Fibroblast of skin of left quadriceps (primary cell): ENCODE data around the gene CCDC81.
"Not testable (repeated sequence)": the region's sequence is repeated elsewhere in the genome, so short reads cannot be mapped to it uniquely, and the experiment has no call there.

Source experiments
- DNase-seq, 2 experiments: peaks; one replicate each; pipeline ENCODE4 v3.0.0-alpha.2; 2013; ENCODE audit warnings: low read depth in 2 of 2

Gene CCDC81

DNA sequence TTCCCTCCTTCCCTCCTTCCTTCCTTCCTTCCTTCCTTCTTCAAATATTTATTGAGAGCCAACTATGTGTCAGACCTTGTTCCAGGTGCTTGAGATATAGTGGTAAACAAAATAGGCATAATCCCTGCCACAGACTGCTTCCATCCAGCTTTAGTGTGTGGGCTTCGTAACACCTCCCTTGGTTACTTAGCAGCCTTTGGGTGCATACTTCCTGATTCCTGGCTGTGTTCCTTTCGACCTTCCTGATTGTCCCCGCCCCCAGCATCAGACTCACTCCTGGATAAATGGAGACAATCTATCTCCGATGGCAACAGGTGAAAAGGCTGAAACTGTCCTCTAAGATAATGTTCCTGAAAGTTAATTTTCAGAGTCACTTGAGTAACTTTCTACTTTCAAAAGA lies 13.5 kb downstream of the CCDC81 start:
- DNase-seq: no peak

DNA sequence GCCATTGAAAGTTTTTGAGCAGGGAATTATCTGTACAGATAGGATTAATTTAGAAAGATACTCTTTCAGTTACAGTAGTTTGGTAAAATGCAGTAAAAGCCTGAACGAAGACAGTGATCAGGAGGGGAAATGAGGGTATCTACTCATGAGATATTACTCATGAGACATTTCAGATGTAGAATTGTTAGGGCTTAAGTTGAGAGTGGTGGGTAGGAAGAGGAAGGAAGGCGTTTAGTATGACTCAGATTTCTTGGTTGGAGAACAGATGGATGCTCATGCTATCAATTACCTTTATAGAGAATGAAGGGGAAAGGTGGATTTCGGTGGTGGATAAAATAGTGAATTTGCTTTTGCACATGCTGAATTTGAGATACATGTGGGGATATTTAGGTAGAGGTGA lies 15.8 kb downstream of the CCDC81 start:
- no peak for DNase-seq

DNA sequence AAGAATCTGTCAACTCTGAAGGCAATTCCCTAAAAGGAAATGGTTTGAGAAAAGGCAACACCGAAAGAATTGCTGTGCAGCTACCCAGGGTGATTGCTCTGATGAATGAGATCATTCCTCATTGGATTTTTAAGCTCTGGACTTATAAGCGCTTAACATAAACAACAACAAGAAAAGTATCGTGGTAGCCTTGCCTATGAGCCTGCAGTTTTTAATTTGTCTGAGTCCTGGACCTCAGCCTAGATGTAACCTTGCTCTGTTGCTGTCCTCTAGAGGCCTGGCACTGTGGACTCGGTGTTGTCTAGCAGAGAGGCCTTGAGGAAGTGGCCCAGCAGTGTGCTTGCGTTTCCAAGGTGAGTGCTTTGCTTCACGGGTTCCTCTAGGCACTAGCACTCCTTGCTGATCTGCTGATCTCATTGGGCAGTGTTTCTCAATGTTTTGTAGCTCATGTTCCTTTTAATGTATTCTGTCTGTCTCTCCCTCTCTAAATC lies 20.4 kb downstream of the CCDC81 start:
- no peak for DNase-seq

DNA sequence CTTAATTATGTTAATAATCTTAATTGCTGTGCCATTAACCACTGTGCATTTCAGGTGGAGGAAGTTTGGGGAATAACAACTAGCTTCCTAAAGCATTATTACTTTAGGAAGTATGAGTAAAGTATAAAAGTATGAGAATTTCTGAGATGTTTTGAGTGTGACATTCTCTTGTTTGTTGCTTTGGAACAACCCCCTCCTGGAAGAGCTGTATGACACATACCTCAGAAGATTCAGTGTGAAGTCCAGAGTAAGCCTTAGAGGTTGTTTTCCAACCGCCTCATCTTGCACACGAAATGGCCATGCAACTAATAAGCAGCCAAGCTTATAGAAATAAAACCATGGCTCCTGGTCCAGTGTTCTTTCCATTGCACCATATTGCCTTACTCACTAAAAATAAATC lies 21.7 kb downstream of the CCDC81 start:
- DNase-seq: peak; percentile 22 to 29

DNA sequence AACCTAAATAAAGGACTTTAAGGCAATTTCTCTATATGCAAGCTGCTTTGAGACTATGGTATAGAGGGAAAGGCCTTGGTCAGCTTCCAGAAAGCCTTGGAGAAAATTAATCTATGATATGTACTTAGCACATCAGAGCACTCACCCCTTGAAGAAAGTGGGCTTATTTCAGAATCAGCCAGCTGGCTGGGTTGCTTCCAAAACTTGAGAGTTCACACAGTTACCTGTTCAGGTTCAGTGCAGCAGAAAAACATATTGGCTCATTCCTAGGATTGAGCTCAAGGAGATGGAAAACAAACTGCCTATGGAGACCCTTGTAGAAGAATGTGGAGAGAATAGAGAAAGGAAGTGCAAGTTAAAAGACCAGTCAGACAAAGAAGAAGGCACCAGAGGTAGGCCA lies 22.7 kb downstream of the CCDC81 start:
- DNase-seq: no peak

DNA sequence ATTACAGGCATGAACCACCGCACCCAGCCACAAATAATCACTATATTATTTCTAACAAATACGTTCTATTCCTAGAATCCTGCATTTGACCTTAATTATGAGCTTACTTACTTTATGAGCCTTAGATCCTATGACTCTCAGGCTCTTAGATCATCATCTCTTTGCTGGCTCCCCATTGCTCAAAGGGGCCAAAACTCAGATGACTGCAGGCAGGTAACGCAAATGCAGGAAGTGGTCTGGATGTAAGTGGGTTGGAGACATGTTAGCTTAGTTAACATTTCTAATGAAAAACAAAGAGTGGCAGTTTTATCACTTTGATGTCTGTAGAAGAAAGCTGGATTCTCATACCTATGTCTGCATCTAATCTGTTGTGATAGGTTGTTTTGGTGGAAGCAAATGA lies 23.4 kb downstream of the CCDC81 start:
- DNase-seq: no peak

DNA sequence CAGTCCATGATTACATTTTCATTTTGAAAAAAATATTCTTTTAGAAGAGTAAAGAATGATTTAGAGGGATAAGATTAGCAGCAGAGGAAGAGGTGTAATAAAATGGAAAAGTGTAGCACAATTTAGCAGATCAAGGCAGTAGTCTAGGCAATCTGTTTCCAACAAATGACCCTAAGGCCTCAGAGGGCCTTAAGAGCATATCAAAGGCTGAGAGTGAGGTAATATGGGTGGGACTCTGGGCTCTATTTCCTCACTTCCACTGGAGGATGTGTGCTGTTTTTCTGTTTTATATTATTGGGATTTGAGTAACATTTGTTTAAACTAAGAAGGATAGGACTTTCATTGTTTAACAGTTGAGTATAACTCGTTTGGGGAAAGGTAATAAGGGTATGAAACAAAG lies 28.8 kb downstream of the CCDC81 start:
- DNase-seq: no peak

DNA sequence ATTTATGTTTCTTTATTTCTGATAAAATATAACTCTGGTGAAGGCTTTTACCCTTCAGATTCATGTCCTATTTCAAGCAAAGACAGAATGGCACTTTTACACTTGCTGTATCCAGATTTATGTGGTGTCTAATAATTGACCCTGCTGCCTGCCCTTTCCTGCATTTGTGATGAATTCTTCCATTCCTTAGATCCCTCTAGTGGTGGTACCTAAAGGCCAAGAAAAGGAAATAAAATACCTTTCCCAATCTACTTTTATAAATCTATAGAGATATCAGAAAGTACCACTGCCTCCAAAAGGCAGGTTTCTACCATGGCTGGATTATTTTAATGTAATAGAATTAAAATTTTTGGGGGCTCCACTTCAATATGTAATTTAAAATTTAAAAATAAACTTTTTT lies 34.2 kb downstream of the CCDC81 start:
- no peak for DNase-seq

DNA sequence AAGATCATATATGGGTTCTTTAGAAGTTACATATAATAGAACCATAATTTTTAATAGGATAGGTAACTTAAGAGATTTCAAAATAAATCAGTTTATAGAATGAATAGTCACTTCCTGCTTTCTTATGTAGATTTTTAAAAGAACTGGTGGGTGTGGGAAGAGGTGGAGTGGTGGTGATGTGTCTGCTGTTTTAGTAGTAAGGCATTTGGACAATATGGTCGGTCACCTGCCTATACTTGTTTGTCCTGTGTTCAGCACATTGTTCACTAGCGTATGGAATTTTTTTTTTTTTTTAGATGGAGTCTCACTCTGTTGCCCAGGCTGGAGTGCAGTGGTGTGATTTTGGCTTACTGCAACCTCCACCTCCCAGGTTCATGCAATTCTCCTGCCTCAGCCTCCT lies 39.3 kb downstream of the CCDC81 start:
- no peak for DNase-seq

DNA sequence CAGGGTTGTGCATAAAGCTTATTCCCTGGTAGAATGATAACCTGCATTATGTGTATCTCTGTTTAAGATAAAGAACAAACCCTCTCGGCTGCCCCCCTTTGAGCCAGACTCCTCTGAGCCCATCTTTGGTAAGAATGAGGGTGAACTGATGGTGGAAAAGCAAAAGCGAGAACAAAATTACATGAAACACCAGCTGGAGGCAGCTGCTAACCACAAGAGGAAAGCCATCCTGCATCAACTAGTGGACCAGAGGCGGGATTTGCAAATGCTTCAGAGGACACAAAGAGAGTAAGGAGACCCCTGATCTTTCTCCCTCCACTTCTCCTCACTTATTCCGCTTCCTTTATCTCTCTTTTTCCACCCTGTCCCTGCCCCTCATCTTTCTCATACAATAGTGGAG lies 40.3 kb downstream of the CCDC81 start:
- DNase-seq: no peak

DNA sequence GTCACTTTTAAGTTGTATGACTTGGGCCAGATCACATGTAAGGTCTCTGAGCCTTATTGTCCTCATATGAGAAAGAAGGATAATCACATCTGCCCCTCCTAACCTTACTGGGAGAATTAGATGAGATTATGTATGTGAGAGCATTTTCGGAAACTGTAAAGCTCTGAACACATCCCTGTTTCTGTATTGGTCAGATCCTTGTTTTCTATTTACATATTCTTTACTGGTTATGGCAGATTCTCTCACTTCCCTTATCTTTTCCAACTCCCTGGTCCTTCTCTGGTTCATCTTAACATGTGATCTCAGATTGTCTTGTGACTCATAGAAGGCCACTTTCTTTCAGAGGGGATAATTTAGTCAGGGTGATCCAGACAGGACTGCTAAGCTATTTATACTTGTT lies 41.8 kb downstream of the CCDC81 start:
- DNase-seq: no peak

DNA sequence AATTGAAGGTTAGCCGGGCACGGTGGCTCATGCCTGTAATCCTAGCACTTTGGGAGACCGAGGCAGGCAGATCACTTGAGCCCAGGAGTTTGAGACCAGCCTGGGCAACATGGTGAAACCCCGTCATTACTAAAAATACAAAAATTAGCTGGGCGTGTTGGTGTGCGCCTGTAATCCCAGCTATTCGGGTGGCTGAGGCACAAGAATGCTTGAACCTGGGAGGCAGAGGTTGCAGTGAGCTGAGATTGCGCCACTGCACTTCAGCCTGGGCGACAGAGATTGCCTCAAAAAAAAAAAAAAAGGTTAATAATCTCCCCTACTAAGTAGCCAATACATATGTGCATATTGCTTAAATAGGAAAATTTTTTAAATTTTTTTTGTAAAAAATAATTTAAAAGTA lies 42.3 kb downstream of the CCDC81 start:
- not testable (repeated sequence) for DNase-seq

DNA sequence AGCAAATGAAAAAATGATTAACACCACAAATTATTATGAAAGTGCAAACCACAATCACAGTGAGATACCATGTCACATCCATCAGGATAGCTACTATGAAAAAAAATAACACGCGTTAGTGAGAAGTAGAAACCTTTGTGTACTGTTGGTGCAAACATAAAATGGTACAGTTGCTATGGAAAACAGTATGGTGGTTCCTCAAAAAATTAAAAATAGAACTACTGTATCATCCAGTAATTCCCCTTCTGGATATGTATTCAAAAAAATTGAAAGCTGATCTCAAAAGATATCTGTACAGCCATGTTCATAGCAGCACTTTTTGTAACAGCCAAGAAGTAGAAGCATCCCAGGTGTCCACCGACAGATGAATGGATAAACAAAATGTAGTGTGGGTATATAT lies 43.4 kb downstream of the CCDC81 start:
- DNase-seq: no peak

DNA sequence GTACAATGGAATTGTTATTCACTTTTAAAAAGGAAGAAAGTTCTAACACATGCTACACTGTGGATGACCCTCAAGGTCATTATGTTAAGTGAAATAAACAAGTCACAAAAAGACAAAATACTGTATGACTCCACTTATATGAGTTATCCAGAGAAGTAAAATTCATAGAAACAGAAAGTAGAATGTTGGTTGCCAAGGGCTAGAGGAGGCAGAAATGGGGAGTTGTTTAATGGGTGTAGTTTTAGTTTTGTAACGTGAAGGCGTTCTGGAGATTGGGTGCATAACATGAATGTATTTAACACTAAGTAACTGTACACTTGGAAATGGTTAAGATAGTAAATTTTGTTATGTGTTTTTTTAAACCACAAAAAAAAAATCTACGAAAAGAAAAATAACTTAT lies 43.8 kb downstream of the CCDC81 start:
- DNase-seq: no peak

DNA sequence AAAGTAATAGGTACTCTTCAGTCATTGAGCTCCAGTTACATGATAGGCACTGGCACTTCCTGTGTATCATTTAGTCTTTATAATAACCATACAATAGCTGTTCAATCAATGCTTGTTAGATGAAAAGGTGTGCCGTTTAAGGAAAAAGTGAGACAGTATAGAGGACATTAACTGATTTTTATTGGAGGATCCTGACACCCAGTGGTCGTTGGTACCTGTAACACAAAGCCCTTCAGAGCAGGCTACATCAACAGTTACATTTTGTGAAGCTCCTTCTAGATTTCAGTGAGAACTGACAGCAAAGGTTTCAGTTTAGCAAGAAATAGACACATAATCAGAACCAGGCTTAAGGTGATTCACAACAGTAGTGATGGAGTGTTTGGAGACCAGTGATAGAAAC lies 44.2 kb downstream of the CCDC81 start:
- no peak for DNase-seq

DNA sequence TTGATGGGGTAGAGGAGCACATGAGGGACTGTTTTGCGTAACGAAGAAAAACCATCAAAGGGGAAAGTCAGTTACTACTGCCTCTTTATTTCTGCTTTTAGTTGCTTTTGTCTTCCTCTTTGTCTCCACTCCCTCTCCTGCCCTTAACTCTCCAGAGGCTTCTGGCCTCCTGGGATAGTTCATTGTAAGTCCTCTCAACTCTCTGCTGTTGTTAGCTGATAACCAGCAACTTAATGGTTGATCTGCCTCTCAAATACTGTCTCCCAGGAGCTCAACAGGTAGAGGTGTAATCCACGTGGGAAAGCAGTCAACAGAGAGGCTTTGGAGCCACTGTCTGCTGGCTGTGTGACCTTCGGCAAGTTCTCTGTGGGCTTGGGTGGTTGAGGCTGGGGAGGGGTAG lies 47.3 kb downstream of the CCDC81 start:
- DNase-seq: no peak

DNA sequence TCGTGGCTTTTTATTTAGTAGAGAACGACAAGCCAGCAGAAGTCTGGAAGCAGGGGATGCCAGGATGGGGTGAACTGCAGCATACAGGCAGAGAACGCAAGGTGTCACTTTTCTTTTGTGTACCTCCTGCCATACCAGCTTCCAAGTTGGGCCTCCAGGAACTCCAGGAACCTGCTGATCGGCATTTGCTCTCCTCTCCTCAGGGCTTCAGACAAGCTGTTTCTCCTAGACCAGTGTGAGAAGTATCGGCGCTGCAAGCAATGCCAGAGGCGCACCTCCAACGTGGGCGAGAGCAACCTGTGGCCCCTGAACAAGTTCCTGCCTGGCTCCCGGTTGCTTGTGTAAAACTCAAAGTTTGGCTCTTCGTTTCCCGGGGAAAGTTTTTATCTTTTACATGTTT lies 47.7 kb downstream of the CCDC81 start:
- no peak for DNase-seq

DNA sequence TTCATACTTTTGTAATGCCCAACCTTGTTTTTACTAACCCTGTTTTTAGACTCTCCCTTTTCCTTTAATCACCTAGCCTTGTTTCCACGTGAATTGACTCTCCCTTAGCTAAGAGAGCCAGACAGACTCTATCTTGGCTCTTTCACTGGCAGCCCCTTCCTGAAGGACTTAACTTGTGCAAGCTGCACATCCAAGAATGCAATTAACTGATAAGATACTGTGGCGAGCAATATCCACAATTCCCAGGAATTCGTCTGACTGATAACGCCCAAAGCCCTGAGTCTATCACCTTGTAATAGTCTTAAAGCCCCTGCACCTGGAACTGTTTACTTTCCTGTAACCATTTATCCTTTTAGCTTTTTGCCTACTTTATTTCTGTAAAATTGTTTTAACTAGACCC lies 48.8 kb downstream of the CCDC81 start:
- not testable (repeated sequence) for DNase-seq

DNA sequence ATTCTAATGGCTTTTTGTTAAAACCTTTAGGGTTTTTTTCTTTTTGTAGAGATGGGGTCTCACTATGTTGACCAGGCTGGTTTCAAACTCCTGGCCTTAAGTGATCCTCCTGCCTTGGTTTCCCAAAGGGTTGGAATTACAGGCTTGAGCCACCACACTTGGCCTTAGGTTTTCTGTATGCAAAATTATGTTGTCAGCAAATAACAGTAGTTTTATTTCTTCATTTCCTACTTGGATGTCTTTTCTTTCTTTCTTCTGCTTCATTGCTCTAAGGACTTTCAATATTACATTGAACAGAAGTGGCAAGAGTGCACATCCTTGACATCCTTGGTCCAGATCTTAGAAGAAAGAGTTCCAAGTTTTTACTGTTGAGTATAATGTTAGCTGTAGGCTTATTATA lies 52.8 kb downstream of the CCDC81 start:
- no peak for DNase-seq

DNA sequence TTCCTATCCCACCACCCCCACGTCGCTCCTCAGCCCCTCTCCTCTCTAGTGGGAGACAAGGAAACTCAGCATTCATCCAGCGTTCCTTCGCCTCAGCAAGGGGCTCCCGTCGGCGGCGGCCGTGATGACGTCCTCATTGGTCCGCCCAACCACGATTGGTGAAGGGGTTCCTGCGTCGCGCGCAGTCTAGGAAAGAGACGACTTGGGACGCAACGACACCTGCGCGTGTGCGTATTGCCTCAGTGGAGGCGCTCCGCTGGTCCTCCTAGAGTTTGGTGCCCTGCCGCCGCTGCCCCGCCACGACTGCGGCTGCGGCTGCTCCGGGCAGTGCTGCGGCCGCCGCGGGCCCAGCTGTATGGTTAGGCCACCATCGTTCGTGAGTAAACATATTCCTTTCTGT lies 56.6 kb downstream of the CCDC81 start:
- DNase-seq: no peak

DNA sequence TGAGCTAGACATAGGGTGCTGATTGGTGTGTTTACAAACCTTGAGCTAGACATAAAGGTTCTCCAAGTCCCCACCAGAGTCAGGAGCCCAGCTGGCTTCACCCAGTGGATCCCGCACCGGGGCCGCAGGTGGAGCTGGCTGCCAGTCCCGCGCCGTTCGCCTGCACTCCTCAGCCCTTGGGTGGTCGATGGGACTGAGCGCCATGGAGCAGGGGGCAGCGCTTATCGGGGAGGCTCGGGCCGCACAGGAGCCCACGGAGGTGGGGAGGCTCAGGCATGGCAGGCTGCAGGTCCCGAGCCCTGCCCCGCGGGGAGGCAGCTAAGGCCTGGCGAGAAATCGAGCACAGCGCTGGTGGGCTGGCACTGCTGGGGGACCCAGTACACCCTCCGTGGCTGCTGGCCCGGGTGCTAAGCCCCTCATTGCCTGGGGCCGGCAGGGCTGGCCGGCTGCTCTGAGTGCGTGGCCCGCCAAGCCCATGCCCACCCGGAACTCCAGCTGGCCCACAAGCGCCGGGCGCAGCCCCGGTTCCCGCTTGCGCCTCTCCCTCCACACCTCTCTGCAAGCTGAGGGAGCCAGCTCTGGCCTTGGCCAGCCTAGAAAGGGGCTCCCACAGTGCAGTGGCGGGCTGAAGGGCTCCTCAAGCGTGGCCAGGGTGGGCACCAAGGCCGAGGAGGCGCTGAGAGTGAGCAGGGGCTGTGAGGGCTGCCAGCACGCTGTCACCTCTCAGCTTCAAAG lies 58.8 kb downstream of the CCDC81 start:
- not testable (repeated sequence) for DNase-seq

DNA sequence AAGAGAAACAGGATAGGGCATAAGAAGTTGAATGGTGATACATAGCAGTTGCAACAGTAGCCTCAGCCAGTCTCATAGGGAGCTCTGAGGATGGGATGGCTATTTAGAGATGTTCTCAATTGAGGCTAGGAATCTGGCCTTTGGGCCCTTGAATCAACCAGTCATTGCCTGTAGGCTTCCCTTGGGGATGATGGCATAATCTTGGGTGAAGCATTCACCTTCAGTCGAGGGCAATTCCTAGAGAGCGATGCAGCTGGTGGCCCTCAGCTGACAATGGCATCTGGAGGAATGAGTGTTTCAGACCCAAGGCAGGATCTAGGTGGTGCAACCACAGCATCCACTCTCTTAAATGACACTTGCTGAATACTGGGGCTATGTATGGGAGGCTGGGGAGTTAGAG lies 61.0 kb downstream of the CCDC81 start:
- DNase-seq: no peak

DNA sequence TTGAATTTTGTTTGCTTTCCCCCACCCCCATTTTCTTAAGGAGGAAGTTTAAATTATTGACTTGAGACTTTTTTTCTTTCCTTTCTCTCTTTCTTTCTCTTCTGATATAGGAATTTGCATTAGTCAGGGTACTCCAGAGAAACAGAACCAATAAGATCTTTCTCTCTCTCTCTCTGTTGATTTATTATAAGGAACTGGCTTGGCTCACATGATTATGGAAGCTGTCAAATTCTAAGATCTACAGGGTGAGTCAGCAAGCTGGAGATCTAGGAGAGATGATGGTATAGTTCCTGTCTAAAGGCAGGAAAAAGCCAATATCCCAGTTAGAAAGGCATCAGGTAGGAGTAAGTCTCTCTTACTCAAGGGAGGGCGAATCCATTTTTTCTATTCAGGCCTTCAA lies 64.0 kb downstream of the CCDC81 start:
- peak; percentile 52 to 56 for DNase-seq

DNA sequence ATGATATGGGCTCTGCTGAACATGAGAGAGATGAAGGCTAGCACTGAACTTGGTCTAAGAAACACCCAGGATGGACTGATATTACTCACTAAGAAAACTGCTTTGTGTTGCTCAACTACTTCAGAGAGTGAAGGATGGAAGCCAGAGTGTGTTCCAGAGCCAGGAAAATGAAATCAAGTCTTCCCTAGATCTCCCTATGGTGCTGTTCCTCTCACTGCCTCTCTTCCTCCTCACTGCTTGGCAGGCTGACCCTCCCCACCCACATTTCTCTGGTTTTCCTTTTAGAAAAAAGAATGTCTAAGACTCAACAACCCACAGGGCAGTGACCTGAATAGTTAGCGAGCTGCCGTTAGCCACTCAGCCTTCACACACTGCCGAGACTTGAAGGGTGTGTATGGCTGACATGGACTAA lies 65.6 kb downstream of the CCDC81 start:
- DNase-seq: peak in 1 of 2 experiments; percentile 35
